GM12878 (cell line): Measurements from ENCODE around the gene NAT9. TPM values are rescaled to one million over a fixed set of nuclear protein-coding genes. Genes with fewer than 3 reads are reported as not detected.

Experiments
- ATAC-seq: fragments of 200-7000 bp; cut with Tn5 transposase; 3 replicates; pipeline ENCODE4 v1.9.1; 2020; ENCODE audit warnings: mild to moderate bottlenecking, moderate library complexity
- BruUV-seq: library from RNA; stranded (reverse); fragments of 400-500 nt; replicated peaks from 2 replicates; lab custom pipeline; 2021; lab: Mats Ljungman, UMichigan
- CTCF ChIA-PET: fragments of 300-600 bp; sonication (Branson Sonifier 250); formaldehyde crosslinking; extraction: SDS; loops from one replicate; lab custom pipeline; 2021; ENCODE audit warnings: inconsistent platforms; lab: Yijun Ruan, JAX
- POLR2A ChIA-PET: fragments of 350-600 bp; formaldehyde crosslinking; extraction: SDS; loops from one replicate; lab custom pipeline; 2021; ENCODE audit warnings: inconsistent platforms; lab: Charles Lee
- RAD21 ChIA-PET: fragments of 300-600 bp; sonication (Branson Sonifier 250); formaldehyde crosslinking; loops from one replicate; lab custom pipeline; 2023; ENCODE audit warnings: antibody characterized with exemption; ENCODE audit not compliant: unreplicated experiment; lab: Charles Lee
- SMC1A ChIA-PET: fragments of 300-600 bp; sonication (Branson Sonifier 250); formaldehyde crosslinking; loops from one replicate; lab custom pipeline; 2023; ENCODE audit not compliant: unreplicated experiment, uncharacterized antibody; lab: Charles Lee
- DNase-seq: peaks from one replicate; pipeline ENCODE4 v3.0.0-alpha.2; 2011; ENCODE audit warnings: low read depth, low spot score
- FAIRE-seq: peaks from 3 replicates; lab custom pipeline; 2011; peaks lifted over from hg19 to GRCh38; lab: Jason Lieb, UNC
- H2AFZ ChIP-seq: 2 replicates; pipeline ENCODE4 v1.6.0; 2011; ENCODE audit warnings: low read depth, low read length, control low read depth; ENCODE audit not compliant: control insufficient read depth
- H3K27ac ChIP-seq: 2 replicates; pipeline ENCODE4 v1.5.1; 2011; ENCODE audit warnings: control low read depth; ENCODE audit not compliant: control insufficient read depth, insufficient read depth
- H3K27me3 ChIP-seq, 2 experiments: replicated peaks in 1 of 2; 2 replicates each; pipeline versions ENCODE4 v1.6.0 to v1.6.1; 2011; ENCODE audit warnings: low read length in 1 of 2; ENCODE audit not compliant: control insufficient read depth in 2 of 2, insufficient read depth in 2 of 2
- H3K36me3 ChIP-seq, 2 experiments: 2 replicates each; pipeline ENCODE4 v1.5.1; 2011; ENCODE audit warnings: low read length in 1 of 2; ENCODE audit not compliant: control insufficient read depth in 2 of 2, insufficient read depth in 2 of 2
- H3K4me1 ChIP-seq: 2 replicates; pipeline ENCODE4 v1.6.1; 2011; ENCODE audit warnings: mild to moderate bottlenecking, low read length, moderate library complexity, mixed read lengths; ENCODE audit not compliant: control insufficient read depth, insufficient read depth
- H3K4me2 ChIP-seq: 2 replicates; pipeline ENCODE4 v1.6.0; 2011; ENCODE audit warnings: control low read depth; ENCODE audit not compliant: control insufficient read depth, insufficient read depth
- H3K4me3 ChIP-seq: fragments of 200-600 bp; sonication (generic); 2 replicates; pipeline ENCODE4 v1.5.1; 2016
- H3K79me2 ChIP-seq: 2 replicates; pipeline ENCODE4 v1.6.0; 2011; ENCODE audit warnings: low read length; ENCODE audit not compliant: control insufficient read depth, insufficient read depth
- H3K9ac ChIP-seq: 2 replicates; pipeline ENCODE4 v1.8.0; 2011; ENCODE audit warnings: low read length, control low read depth, mixed read lengths; ENCODE audit not compliant: control insufficient read depth, insufficient read depth
- H3K9me3 ChIP-seq: replicated peaks from 3 replicates; pipeline ENCODE4 v1.5.1; 2011; ENCODE audit warnings: mild to moderate bottlenecking, low read length; ENCODE audit not compliant: control insufficient read depth, insufficient read depth
- H4K20me1 ChIP-seq: 2 replicates; pipeline ENCODE4 v1.6.0; 2011; ENCODE audit not compliant: control insufficient read depth, insufficient read depth
- BCL3 ChIP-seq: IDR thresholded peaks from 2 replicates; pipeline ENCODE4 v1.6.1; 2011; ENCODE audit warnings: borderline replicate concordance, low read depth, mild to moderate bottlenecking, moderate library complexity, low read length; ENCODE audit not compliant: insufficient read depth, poor library complexity, severe bottlenecking
- CBX3 ChIP-seq: fragments of 200-600 bp; sonication (generic); IDR thresholded peaks from 2 replicates; pipeline ENCODE4 v1.6.1; 2016; ENCODE audit warnings: low read depth, borderline replicate concordance
- CUX1 ChIP-seq: IDR thresholded peaks from 2 replicates; pipeline ENCODE4 v1.6.1; 2012; ENCODE audit warnings: improper control_type of control experiment, low read depth, low read length; ENCODE audit not compliant: insufficient replicate concordance
- E4F1 ChIP-seq: fragments of 450-650 bp; IDR thresholded peaks from 2 replicates; pipeline ENCODE4 v1.6.1; 2018; ENCODE audit warnings: borderline replicate concordance, mild to moderate bottlenecking; ENCODE audit not compliant: partially characterized antibody
- GABPA ChIP-seq: IDR thresholded peaks from 2 replicates; pipeline ENCODE4 v1.6.1; 2014; ENCODE audit warnings: antibody characterized with exemption, low read depth, mild to moderate bottlenecking, inconsistent platforms
- KDM1A ChIP-seq: fragments of 200-600 bp; sonication (generic); IDR thresholded peaks from 2 replicates; pipeline ENCODE4 v1.6.1; 2016; ENCODE audit warnings: borderline replicate concordance
- NFYA ChIP-seq: IDR thresholded peaks from 2 replicates; pipeline ENCODE4 v1.6.1; 2011; ENCODE audit warnings: low read depth, mild to moderate bottlenecking, low read length, improper control_type of control experiment, borderline replicate concordance
- POLR2AphosphoS2 ChIP-seq: IDR thresholded peaks from 2 replicates; pipeline ENCODE4 v1.6.1; 2011; ENCODE audit warnings: low read depth, mild to moderate bottlenecking, low read length, improper control_type of control experiment, moderate library complexity
- USF1 ChIP-seq: IDR thresholded peaks from 2 replicates; pipeline ENCODE4 v1.6.1; 2011; ENCODE audit warnings: borderline replicate concordance, low read depth, mild to moderate bottlenecking, moderate library complexity, mixed read lengths, low read length; ENCODE audit not compliant: insufficient read depth; ENCODE audit errors: extremely low read length
- USF2 ChIP-seq: IDR thresholded peaks from 2 replicates; pipeline ENCODE4 v1.6.1; 2011; ENCODE audit warnings: low read depth, low read length, improper control_type of control experiment, borderline replicate concordance
- WGBS: methylation state at CpG from one replicate; pipeline ENCODE4 v1.1.6; 2016; ENCODE audit warnings: low lambda C conversion rate; ENCODE audit not compliant: insufficient replicate concordance, insufficient coverage; ENCODE audit errors: missing lambda C conversion rate; 5-methylcytosine and 5-hydroxymethylcytosine counted together
- in situ Hi-C: fragments of 300-500 bp; cut with MboI; formaldehyde crosslinking; loops from 9 replicates; pipeline ENCODE4 v1.14.3; 2018; ENCODE audit warnings: mixed read lengths
- intact Hi-C: fragments of 100-400 bp; cut with micrococcal nuclease; formaldehyde crosslinking; loops from one replicate; pipeline ENCODE4 v1.14.2; 2022; ENCODE audit not compliant: unreplicated experiment
- polyA plus RNA-seq, 11 experiments: library from polyadenylated mRNA; depleted of rRNA in 4 of 11; unstranded in 6 of 11; stranded (reverse) in 5 of 11; fragments of >200 nt; fragmentation: Nextera tagmentation in 4 of 11; fragmentation: Illumina TruSeq in 1 of 11; extraction: Ambion mirVana in 4 of 11; extraction: Trizol in 1 of 11; gene quantifications; 1 replicate in 1 of 11; 2 replicates in 10 of 11; pipeline versions ENCODE4 v1.2.1 to v1.2.3, GENCODE V29; 2011 to 2016; ENCODE audit warnings: inconsistent platforms in 2 of 11, missing spikeins in 2 of 11, low read depth in 1 of 11
- total RNA-seq, 4 experiments: library from RNA; depleted of rRNA in 3 of 4; stranded (reverse); fragments of >200 nt in 3 of 4; fragmentation: Illumina TruSeq in 1 of 4; extraction: Trizol in 1 of 4; gene quantifications; 2 replicates each; pipeline versions ENCODE4 v1.2.1 to v1.2.3, GENCODE V29; 2013 to 2021

NAT9 gene
- total and polyA plus RNA-seq, 10 of the 15 experiments (the other 5 are each of a cell fraction or from before 2014, with no cell fraction given) = 3.5 to 45.3 (median 27.3) TPM

- TF ChIP-seq BCL3 (no peak), NFYA (no peak)
Observed at GRCh38 chr17:74800531-74800930, 24.4 kb upstream of the NAT9 start (continued).

- in situ Hi-C loops (no loop called here), intact Hi-C loops (no loop called here)
- ChIA-PET RAD21 (no interaction called here), CTCF (no interaction called here), SMC1A (no interaction called here), POLR2A (no interaction called here)
- Histone ChIP-seq H3K4me1 (no peaks in the 10 kb centered on the region), H3K27ac (no peak overlapping the region), H2AFZ (no peak overlapping the region), H3K36me3 (peaks cover 4 to 6% of the 10 kb centered on the region in 2 experiments; a peak in 3 of 4 replicates), H3K4me3 (no peak overlapping the region), H3K79me2 (no peaks in the 10 kb centered on the region), H3K4me2 (no peak overlapping the region), H3K27me3 (no peaks in the 10 kb centered on the region), H3K9me3 (no peaks in the 10 kb centered on the region), H3K9ac (no peak overlapping the region), H4K20me1 (no peaks in the 10 kb centered on the region)
- no TSS peak for BruUV-seq
- ATAC-seq (no peak), FAIRE-seq (no peak), DNase-seq (no peak)
- WGBS = 94% methylated on average over 14 of the region's 14 CpGs
- TF ChIP-seq CUX1 (no peak), CBX3 (no peak), GABPA (no peak), USF2 (no peak), E4F1 (no peak), POLR2AphosphoS2 (no peak), KDM1A (no peak), USF1 (no peak)
Observed at GRCh38 chr17:74799097-74799496, 23.0 kb upstream of the NAT9 start.
